ENCODE data around the gene F2RL3.

Gene F2RL3

GRCh38 chr19:16882146-16882545 lies 6.7 kb upstream of the F2RL3 start:
- peaks cover 50% of the 10 kb centered on the region for H3K36me3 Mint-ChIP-seq (ENCODE audit: low read depth)
- peaks cover 1% of the 10 kb centered on the region for H3K4me1 Mint-ChIP-seq (ENCODE audit: low read depth)
- H3K4me3 Mint-ChIP-seq, result no peak overlapping the region
- H3K9me3 Mint-ChIP-seq, result peaks cover 40% of the 10 kb centered on the region
- H3K27me3 Mint-ChIP-seq, result peaks cover 26% of the 10 kb centered on the region
- no peak overlapping the region for H3K27ac Mint-ChIP-seq
- intact Hi-C loops (cut with micrococcal nuclease), result no loop called here

GRCh38 chr19:16883522-16883921 lies 5.3 kb upstream of the F2RL3 start:
- intact Hi-C loops (cut with micrococcal nuclease), result no loop called here
- Mint-ChIP-seq H3K4me3 (no peak overlapping the region), H3K36me3 (ENCODE audit: low read depth) (peaks cover 36% of the 10 kb centered on the region), H3K4me1 (ENCODE audit: low read depth) (peaks cover 13% of the 10 kb centered on the region), H3K27ac (no peak overlapping the region), H3K27me3 (peaks cover 40% of the 10 kb centered on the region), H3K9me3 (peaks cover 40% of the 10 kb centered on the region)

GRCh38 chr19:16885166-16885565 lies 3.6 kb upstream of the F2RL3 start:
- peaks cover 25% of the 10 kb centered on the region for H3K4me1 Mint-ChIP-seq (ENCODE audit: low read depth)
- peaks cover 56% of the 10 kb centered on the region for H3K27me3 Mint-ChIP-seq
- H3K9me3 Mint-ChIP-seq, result peaks cover 36% of the 10 kb centered on the region
- H3K4me3 Mint-ChIP-seq, result no peak overlapping the region
- no peak overlapping the region for H3K27ac Mint-ChIP-seq
- intact Hi-C loops (cut with micrococcal nuclease), result no loop called here
- H3K36me3 Mint-ChIP-seq (ENCODE audit: low read depth), result peaks cover 19% of the 10 kb centered on the region

- Mint-ChIP-seq H3K27ac (no peak overlapping the region), H3K4me1 (ENCODE audit: low read depth) (peaks cover 25% of the 10 kb centered on the region), H3K4me3 (no peak overlapping the region), H3K36me3 (ENCODE audit: low read depth) (peaks cover 7% of the 10 kb centered on the region), H3K27me3 (peaks cover 65% of the 10 kb centered on the region), H3K9me3 (peaks cover 24% of the 10 kb centered on the region)
- intact Hi-C loops (cut with micrococcal nuclease), result no loop called here
Measured at GRCh38 chr19:16886305-16886880, 2.4 kb upstream of the F2RL3 start.

GRCh38 chr19:16887353-16888265 lies 1.2 kb upstream of the F2RL3 start:
- Mint-ChIP-seq H3K4me1 (ENCODE audit: low read depth) (peaks cover 25% of the 10 kb centered on the region), H3K27ac (peak overlapping the region; percentile 56), H3K27me3 (peaks cover 73% of the 10 kb centered on the region), H3K9me3 (peaks cover 12% of the 10 kb centered on the region), H3K4me3 (no peak overlapping the region), H3K36me3 (ENCODE audit: low read depth) (peaks cover 6% of the 10 kb centered on the region)
- intact Hi-C loops (cut with micrococcal nuclease), result no loop called here

- Mint-ChIP-seq H3K4me3 (peak overlapping the region; percentile 58), H3K27ac (peak overlapping the region; percentile 62), H3K27me3 (peaks cover 86% of the 10 kb centered on the region), H3K9me3 (no peaks in the 10 kb centered on the region), H3K4me1 (ENCODE audit: low read depth) (peaks cover 39% of the 10 kb centered on the region), H3K36me3 (ENCODE audit: low read depth) (no peaks in the 10 kb centered on the region)
- intact Hi-C loops (cut with micrococcal nuclease), result no loop called here
Measured at GRCh38 chr19:16889366-16889882, 625 bp downstream of the F2RL3 start.

- Mint-ChIP-seq H3K36me3 (ENCODE audit: low read depth) (no peaks in the 10 kb centered on the region), H3K27me3 (peaks cover 88% of the 10 kb centered on the region), H3K4me3 (no peak overlapping the region), H3K9me3 (no peaks in the 10 kb centered on the region), H3K4me1 (ENCODE audit: low read depth) (peaks cover 43% of the 10 kb centered on the region), H3K27ac (peak overlapping the region; percentile 62)
- intact Hi-C loops (cut with micrococcal nuclease), result no loop called here
Measured at GRCh38 chr19:16889883-16890460, 1.2 kb downstream of the F2RL3 start.

- peaks cover 49% of the 10 kb centered on the region for H3K4me1 Mint-ChIP-seq (ENCODE audit: low read depth)
- H3K9me3 Mint-ChIP-seq, result no peaks in the 10 kb centered on the region
- H3K4me3 Mint-ChIP-seq, result no peak overlapping the region
- no peaks in the 10 kb centered on the region for H3K36me3 Mint-ChIP-seq (ENCODE audit: low read depth)
- intact Hi-C loops (cut with micrococcal nuclease), result no loop called here
- peaks cover 92% of the 10 kb centered on the region for H3K27me3 Mint-ChIP-seq
- no peak overlapping the region for H3K27ac Mint-ChIP-seq
Measured at GRCh38 chr19:16890461-16891184, 1.8 kb downstream of the F2RL3 start.

- Mint-ChIP-seq H3K27ac (no peak overlapping the region), H3K4me1 (ENCODE audit: low read depth) (peaks cover 56% of the 10 kb centered on the region), H3K36me3 (ENCODE audit: low read depth) (no peaks in the 10 kb centered on the region), H3K4me3 (no peak overlapping the region), H3K27me3 (peaks cover 87% of the 10 kb centered on the region), H3K9me3 (no peaks in the 10 kb centered on the region)
- intact Hi-C loops (cut with micrococcal nuclease), result no loop called here
Measured at GRCh38 chr19:16891696-16892382, 3.0 kb downstream of the F2RL3 start.

GRCh38 chr19:16892436-16892835 lies 3.6 kb downstream of the F2RL3 start:
- H3K27me3 Mint-ChIP-seq, result peaks cover 82% of the 10 kb centered on the region

GRCh38 chr19:16892868-16893685 lies 4.3 kb downstream of the F2RL3 start:
- no peaks in the 10 kb centered on the region for H3K36me3 Mint-ChIP-seq (ENCODE audit: low read depth)
- intact Hi-C loops (cut with micrococcal nuclease), result no loop called here
- H3K27ac Mint-ChIP-seq, result peak overlapping the region; percentile 50
- peaks cover 49% of the 10 kb centered on the region for H3K4me1 Mint-ChIP-seq (ENCODE audit: low read depth)
- H3K4me3 Mint-ChIP-seq, result no peak overlapping the region
- no peaks in the 10 kb centered on the region for H3K9me3 Mint-ChIP-seq
- peaks cover 75% of the 10 kb centered on the region for H3K27me3 Mint-ChIP-seq

More at GRCh38 chr19:16892436-16892835, 3.6 kb downstream of the F2RL3 start:
- H3K4me1 Mint-ChIP-seq (ENCODE audit: low read depth), result peaks cover 52% of the 10 kb centered on the region
- H3K36me3 Mint-ChIP-seq (ENCODE audit: low read depth), result no peaks in the 10 kb centered on the region
- no peaks in the 10 kb centered on the region for H3K9me3 Mint-ChIP-seq
- intact Hi-C loops (cut with micrococcal nuclease), result no loop called here
- H3K27ac Mint-ChIP-seq, result no peak overlapping the region
- no peak overlapping the region for H3K4me3 Mint-ChIP-seq

GRCh38 chr19:16893686-16893989 lies 4.8 kb downstream of the F2RL3 start:
- Mint-ChIP-seq H3K4me1 (ENCODE audit: low read depth) (peaks cover 50% of the 10 kb centered on the region), H3K4me3 (no peak overlapping the region), H3K36me3 (ENCODE audit: low read depth) (no peaks in the 10 kb centered on the region), H3K27ac (peak overlapping the region; percentile 50), H3K27me3 (peaks cover 73% of the 10 kb centered on the region), H3K9me3 (no peaks in the 10 kb centered on the region)
- intact Hi-C loops (cut with micrococcal nuclease), result no loop called here

GRCh38 chr19:16894080-16894479 lies 5.3 kb downstream of the F2RL3 start:
- Mint-ChIP-seq H3K27ac (peak overlapping the region; percentile 50), H3K9me3 (no peaks in the 10 kb centered on the region), H3K4me1 (ENCODE audit: low read depth) (peaks cover 49% of the 10 kb centered on the region), H3K27me3 (peaks cover 73% of the 10 kb centered on the region), H3K36me3 (ENCODE audit: low read depth) (no peaks in the 10 kb centered on the region), H3K4me3 (no peak overlapping the region)
- intact Hi-C loops (cut with micrococcal nuclease), result no loop called here

Data from dendritic cell treated with granulocyte-macrophage colony-stimulating factor and Interleukin-4, amounts not matched to agents 40 ng/mL and 50 ng/mL, for 4 days (primary cell).